K562 (cell line): ENCODE data around the gene ARID3B. TPM values are rescaled to one million over a fixed set of nuclear protein-coding genes. Genes with fewer than 3 reads are reported as not detected.

ENCODE experiments used
- CBX5 ChIP-seq: IDR thresholded peaks from 2 replicates; pipeline ENCODE4 v1.6.1; 2014; ENCODE audit warnings: low read depth, borderline replicate concordance
- CBX8 ChIP-seq: fragments of 200-600 bp; sonication (generic); IDR thresholded peaks from 2 replicates; pipeline ENCODE4 v1.6.1; 2012; ENCODE audit warnings: borderline replicate concordance, mixed run types, low read depth, mild to moderate bottlenecking, moderate library complexity, mixed read lengths, low read length, control low read depth, inconsistent platforms; ENCODE audit not compliant: poor library complexity, severe bottlenecking; ENCODE audit errors: extremely low read depth
- CEBPG ChIP-seq, 3 experiments: fragments of 200-800 bp in 1 of 3; sonication (Bioruptor generic) in 1 of 3; sonication (generic) in 1 of 3; formaldehyde crosslinking in 1 of 3; IDR thresholded peaks in 2 of 3; conservative IDR thresholded peaks in 1 of 3; 2 replicates each; pipeline versions ENCODE4 v1.6.1 to v1.8.0; 2016 to 2022; ENCODE audit warnings: missing compliant biosample characterization in 2 of 3, missing genetic modification characterization in 2 of 3, mild to moderate bottlenecking in 1 of 3, missing genetic modification reagents in 1 of 3
- IFI16 ChIP-seq: fragments of 250-450 bp; sonication (Bioruptor Pico); IDR thresholded peaks from 2 replicates; pipeline ENCODE4 v2.1.2; 2022; ENCODE audit warnings: mild to moderate bottlenecking, inconsistent platforms
- JUN ChIP-seq, 2 experiments: sonication (generic) in 1 of 2; formaldehyde crosslinking in 1 of 2; IDR thresholded peaks; 2 replicates each; pipeline versions ENCODE4 v1.6.1 to v1.8.0; 2012 to 2022; ENCODE audit warnings: borderline replicate concordance in 2 of 2, mild to moderate bottlenecking in 2 of 2, improper control_type of control experiment in 1 of 2, low read depth in 1 of 2, low read length in 1 of 2, missing genetic modification reagents in 1 of 2
- JUND ChIP-seq, 2 experiments: IDR thresholded peaks; 2 replicates in 1 of 2; 3 replicates in 1 of 2; pipeline ENCODE4 v1.6.1; 2011; ENCODE audit warnings: borderline replicate concordance in 2 of 2, low read depth in 2 of 2, low read length in 2 of 2, improper control_type of control experiment in 1 of 2, missing biosample characterization in 1 of 2, missing genetic modification characterization in 1 of 2, missing genetic modification reagents in 1 of 2
- MEF2D ChIP-seq: conservative IDR thresholded peaks from 2 replicates; pipeline ENCODE4 v1.6.1; 2016; ENCODE audit warnings: low read depth, missing genetic modification characterization, missing compliant biosample characterization
- SIN3B ChIP-seq: fragments of 450-650 bp; IDR thresholded peaks from 2 replicates; pipeline ENCODE4 v1.6.1; 2017; ENCODE audit warnings: low read depth, mild to moderate bottlenecking, moderate library complexity
- SMARCE1 ChIP-seq: fragments of 450-650 bp; IDR thresholded peaks from 2 replicates; pipeline ENCODE4 v1.7.1; 2016; ENCODE audit warnings: mild to moderate bottlenecking
- TFAM ChIP-seq: fragments of 250-450 bp; sonication (Bioruptor Pico); conservative IDR thresholded peaks from 2 replicates; pipeline ENCODE4 v1.5.0; 2021; ENCODE audit warnings: mild to moderate bottlenecking, moderate library complexity
- TOE1 ChIP-seq, 2 experiments: fragments of 450-650 bp in 1 of 2; sonication (generic) in 1 of 2; formaldehyde crosslinking in 1 of 2; IDR thresholded peaks; 2 replicates each; pipeline versions ENCODE4 v1.7.1 to v1.8.0; 2016 to 2022; ENCODE audit warnings: borderline replicate concordance in 2 of 2, mild to moderate bottlenecking in 2 of 2, antibody characterized with exemption in 1 of 2, inconsistent platforms in 1 of 2, low read depth in 1 of 2, missing genetic modification reagents in 1 of 2, moderate library complexity in 1 of 2
- ZFP36 ChIP-seq: fragments of 150-350 bp; IDR thresholded peaks from 2 replicates; pipeline ENCODE4 v1.6.1; 2018; ENCODE audit warnings: low read length, low read depth; ENCODE audit not compliant: partially characterized antibody
- ZNF561 ChIP-seq: fragments of 450-650 bp; formaldehyde crosslinking; conservative IDR thresholded peaks from 2 replicates; pipeline ENCODE4 v1.4.0; 2020; ENCODE audit warnings: mild to moderate bottlenecking, moderate library complexity
- ZNF76 ChIP-seq: fragments of 250-450 bp; sonication (Bioruptor Pico); IDR thresholded peaks from 2 replicates; pipeline ENCODE4 v1.4.0; 2020; ENCODE audit warnings: mild to moderate bottlenecking, moderate library complexity, borderline replicate concordance
- polyA plus RNA-seq, 8 experiments: library from polyadenylated mRNA; depleted of rRNA in 4 of 8; stranded (reverse) in 5 of 8; unstranded in 3 of 8; fragments of >200 nt; fragmentation: Nextera tagmentation in 2 of 8; fragmentation: Illumina TruSeq in 1 of 8; extraction: Ambion mirVana in 2 of 8; extraction: Trizol in 1 of 8; gene quantifications; 2 replicates each; pipeline versions ENCODE4 v1.2.1 to v1.2.3, GENCODE V29; 2011 to 2014; ENCODE audit warnings: inconsistent platforms in 1 of 8, missing spikeins in 1 of 8
- total RNA-seq, 7 experiments: library from RNA; depleted of rRNA in 6 of 7; stranded (reverse); fragments of >200 nt in 6 of 7; fragmentation: Illumina TruSeq in 2 of 7; extraction: Trizol in 2 of 7; gene quantifications; 2 replicates each; pipeline versions ENCODE4 v1.2.1 to v1.2.3, GENCODE V29; 2011 to 2021; ENCODE audit warnings: low replicate concordance in 1 of 7
- TF ChIP-seq, protein P1 (sequence below): fragments of 200-800 bp; sonication (Bioruptor generic); IDR thresholded peaks from 2 replicates; pipeline ENCODE4 v1.6.1; 2017; ENCODE audit warnings: missing genetic modification characterization, missing compliant biosample characterization
- TF ChIP-seq, protein P2 (sequence below): fragments of 450-650 bp; IDR thresholded peaks from 2 replicates; pipeline ENCODE4 v1.6.1; 2016; ENCODE audit warnings: mild to moderate bottlenecking
- TF ChIP-seq, protein P3 (sequence below): sonication (generic); formaldehyde crosslinking; IDR thresholded peaks from 2 replicates; pipeline ENCODE4 v1.9.0; 2022; ENCODE audit warnings: mild to moderate bottlenecking, missing genetic modification reagents

ARID3B gene
- total and polyA plus RNA-seq, 9 of the 15 experiments (the other 6 are each of a cell fraction or from before 2014, with no cell fraction given) = 0.32 to 15.1 (median 7.1) TPM

DNA sequence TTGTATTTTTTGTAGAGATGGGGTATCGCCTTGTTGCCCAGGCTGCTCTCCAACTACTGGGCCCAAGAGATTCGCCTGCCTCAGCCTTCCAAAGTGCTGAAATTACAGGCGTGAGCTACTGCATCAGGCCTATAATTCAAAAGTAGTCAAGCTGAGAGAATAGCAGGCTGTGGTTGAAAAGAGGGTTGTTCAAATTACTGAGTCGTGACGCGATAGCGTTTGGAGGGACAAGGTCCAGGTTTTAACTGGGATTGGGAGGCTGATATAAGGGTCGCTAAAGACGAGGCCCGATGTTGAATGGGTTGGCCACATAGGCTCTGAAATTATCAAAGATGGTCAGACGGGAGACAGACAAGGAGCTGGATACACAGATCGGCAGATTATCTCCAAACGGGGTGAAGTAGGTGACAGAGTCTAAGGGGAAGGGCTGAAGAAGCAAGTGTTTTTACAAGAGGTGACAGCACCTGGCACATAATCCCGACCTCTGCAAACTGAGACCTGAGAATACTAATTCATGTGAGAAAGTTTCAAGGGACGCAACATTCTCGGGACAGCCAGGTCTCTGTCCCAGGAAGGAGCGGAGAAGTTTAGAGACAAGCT lies 759 bp upstream of the ARID3B start (continued):
- TF ChIP-seq ZNF561 (CRISPR knock-in tag) (no peak), SMARCE1 (0 out of 2 replicates have a peak, but pooled peaks have one; percentile 32), TOE1 (IDR thresholded peaks at IDR 0.05; ENCODE audit: borderline replicate concordance) (peak; percentile 35; the same call in 1 of the 2 replicates), TOE1 (CRISPR knock-in tag; IDR thresholded peaks at IDR 0.05; ENCODE audit: borderline replicate concordance, low read depth) (no peak), CBX5 (no peak), MEF2D (tag) (no peak), TFAM (CRISPR knock-in tag) (no peak), ZNF76 (CRISPR knock-in tag) (no peak), JUN (IDR thresholded peaks at IDR 0.05; ENCODE audit: borderline replicate concordance, low read depth, low read length) (no peak), JUN (CRISPR knock-in tag; IDR thresholded peaks at IDR 0.05; ENCODE audit: borderline replicate concordance) (0 out of 2 replicates have a peak, but pooled peaks have one; percentile 38), CBX8 (no peak), IFI16 (CRISPR knock-in tag) (no peak), ZFP36 (no peak), SIN3B (no peak), JUND (IDR thresholded peaks at IDR 0.05; ENCODE audit: borderline replicate concordance, low read depth, low read length) (no peak), JUND (tag; IDR thresholded peaks at IDR 0.05; ENCODE audit: borderline replicate concordance, low read depth, low read length) (no peak), CEBPG (CRISPR knock-in tag; IDR thresholded peaks at IDR 0.05) (peak; percentile 38; the same call in 1 of the 2 replicates), CEBPG (tag; conservative IDR thresholded peaks at IDR 0.05 in 1 of 2, IDR thresholded peaks at IDR 0.05 in 1 of 2) (no peak)
- TF ChIP-seq, protein P1, sequence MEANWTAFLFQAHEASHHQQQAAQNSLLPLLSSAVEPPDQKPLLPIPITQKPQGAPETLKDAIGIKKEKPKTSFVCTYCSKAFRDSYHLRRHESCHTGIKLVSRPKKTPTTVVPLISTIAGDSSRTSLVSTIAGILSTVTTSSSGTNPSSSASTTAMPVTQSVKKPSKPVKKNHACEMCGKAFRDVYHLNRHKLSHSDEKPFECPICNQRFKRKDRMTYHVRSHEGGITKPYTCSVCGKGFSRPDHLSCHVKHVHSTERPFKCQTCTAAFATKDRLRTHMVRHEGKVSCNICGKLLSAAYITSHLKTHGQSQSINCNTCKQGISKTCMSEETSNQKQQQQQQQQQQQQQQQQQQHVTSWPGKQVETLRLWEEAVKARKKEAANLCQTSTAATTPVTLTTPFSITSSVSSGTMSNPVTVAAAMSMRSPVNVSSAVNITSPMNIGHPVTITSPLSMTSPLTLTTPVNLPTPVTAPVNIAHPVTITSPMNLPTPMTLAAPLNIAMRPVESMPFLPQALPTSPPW (CRISPR knock-in tag) = no peak
- TF ChIP-seq, protein P2, sequence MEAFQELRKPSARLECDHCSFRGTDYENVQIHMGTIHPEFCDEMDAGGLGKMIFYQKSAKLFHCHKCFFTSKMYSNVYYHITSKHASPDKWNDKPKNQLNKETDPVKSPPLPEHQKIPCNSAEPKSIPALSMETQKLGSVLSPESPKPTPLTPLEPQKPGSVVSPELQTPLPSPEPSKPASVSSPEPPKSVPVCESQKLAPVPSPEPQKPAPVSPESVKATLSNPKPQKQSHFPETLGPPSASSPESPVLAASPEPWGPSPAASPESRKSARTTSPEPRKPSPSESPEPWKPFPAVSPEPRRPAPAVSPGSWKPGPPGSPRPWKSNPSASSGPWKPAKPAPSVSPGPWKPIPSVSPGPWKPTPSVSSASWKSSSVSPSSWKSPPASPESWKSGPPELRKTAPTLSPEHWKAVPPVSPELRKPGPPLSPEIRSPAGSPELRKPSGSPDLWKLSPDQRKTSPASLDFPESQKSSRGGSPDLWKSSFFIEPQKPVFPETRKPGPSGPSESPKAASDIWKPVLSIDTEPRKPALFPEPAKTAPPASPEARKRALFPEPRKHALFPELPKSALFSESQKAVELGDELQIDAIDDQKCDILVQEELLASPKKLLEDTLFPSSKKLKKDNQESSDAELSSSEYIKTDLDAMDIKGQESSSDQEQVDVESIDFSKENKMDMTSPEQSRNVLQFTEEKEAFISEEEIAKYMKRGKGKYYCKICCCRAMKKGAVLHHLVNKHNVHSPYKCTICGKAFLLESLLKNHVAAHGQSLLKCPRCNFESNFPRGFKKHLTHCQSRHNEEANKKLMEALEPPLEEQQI = no peak
- TF ChIP-seq, protein P3, sequence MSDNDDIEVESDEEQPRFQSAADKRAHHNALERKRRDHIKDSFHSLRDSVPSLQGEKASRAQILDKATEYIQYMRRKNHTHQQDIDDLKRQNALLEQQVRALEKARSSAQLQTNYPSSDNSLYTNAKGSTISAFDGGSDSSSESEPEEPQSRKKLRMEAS = peak; percentile 35; the same call in 1 of the 2 replicates
